ENCODE measurements around the gene TMUB2. TPM values are rescaled to one million over a fixed set of nuclear protein-coding genes. Genes with fewer than 3 reads are reported as not detected.

The TMUB2 gene
- polyA plus RNA-seq, 1 of the 3 experiments (the other 2 are of a cell fraction), result 49.5 TPM

- Histone ChIP-seq H3K4me3 (ENCODE audit: low read depth in 2 of 2, low read length in 1 of 2) (no peak overlapping the region), H3K4me2 (no peak overlapping the region), H3F3A (replicated peaks; ENCODE audit: insufficient read depth) (no peaks in the 10 kb centered on the region), H3K36me3 (replicated peaks in 1 of 2; ENCODE audit: control insufficient read depth in 1 of 2, insufficient read depth in 2 of 2, low read length in 1 of 2) (peaks cover 0 to 16% of the 10 kb centered on the region in 2 experiments), H3K4me1 (ENCODE audit: control insufficient read depth in 1 of 2, insufficient read depth in 2 of 2, low read depth in 1 of 2, low read length in 1 of 2) (no peaks in the 10 kb centered on the region; a peak in 1 of 4 replicates), H3K27me3 (ENCODE audit: insufficient read depth) (no peaks in the 10 kb centered on the region), H3K9me2 (no peaks in the 10 kb centered on the region), H4K20me1 (ENCODE audit: insufficient read depth) (no peaks in the 10 kb centered on the region), H3K9ac (no peak overlapping the region), H3K79me2 (ENCODE audit: insufficient read depth) (peaks cover 30% of the 10 kb centered on the region; the same call in 1 of the 2 replicates), H2AFZ (ENCODE audit: low read depth) (no peak overlapping the region), H3K27ac (ENCODE audit: low read depth in 2 of 2, low read length in 1 of 2) (no peak overlapping the region), H3K9me3 (no peaks in the 10 kb centered on the region)
- CTCF ChIA-PET, result interaction anchor here (1.2 kb wide), 1 partner anchor 14 kb away, joined by 3 read pairs; no protein-coding TSS in a partner anchor
- WGBS (ENCODE audit: low lambda C conversion rate), result 100% methylated on average over 2 of the region's 2 CpGs
- no peak for TF ChIP-seq JUND (IDR thresholded peaks at IDR 0.05)
- no peak for TF ChIP-seq SIN3A (IDR thresholded peaks at IDR 0.05; ENCODE audit: borderline replicate concordance, low read depth, low read length)
- no peak for TF ChIP-seq EZH2phosphoT487 (IDR thresholded peaks at IDR 0.05; ENCODE audit: borderline replicate concordance, low read depth)
- no peak for TF ChIP-seq RXRA (IDR thresholded peaks at IDR 0.05; ENCODE audit: borderline replicate concordance, low read depth)
- no peak for TF ChIP-seq NRF1 (IDR thresholded peaks at IDR 0.05; ENCODE audit: low read depth, low read length)
- TF ChIP-seq GABPA (IDR thresholded peaks at IDR 0.05; ENCODE audit: low read depth), result no peak
- no peak for TF ChIP-seq MEF2A (IDR thresholded peaks at IDR 0.05; ENCODE audit: borderline replicate concordance, low read depth)
- TF ChIP-seq, protein P1, sequence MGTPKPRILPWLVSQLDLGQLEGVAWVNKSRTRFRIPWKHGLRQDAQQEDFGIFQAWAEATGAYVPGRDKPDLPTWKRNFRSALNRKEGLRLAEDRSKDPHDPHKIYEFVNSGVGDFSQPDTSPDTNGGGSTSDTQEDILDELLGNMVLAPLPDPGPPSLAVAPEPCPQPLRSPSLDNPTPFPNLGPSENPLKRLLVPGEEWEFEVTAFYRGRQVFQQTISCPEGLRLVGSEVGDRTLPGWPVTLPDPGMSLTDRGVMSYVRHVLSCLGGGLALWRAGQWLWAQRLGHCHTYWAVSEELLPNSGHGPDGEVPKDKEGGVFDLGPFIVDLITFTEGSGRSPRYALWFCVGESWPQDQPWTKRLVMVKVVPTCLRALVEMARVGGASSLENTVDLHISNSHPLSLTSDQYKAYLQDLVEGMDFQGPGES (IDR thresholded peaks at IDR 0.05; ENCODE audit: low read depth, low read length), result no peak
- no peak for TF ChIP-seq EP300 (IDR thresholded peaks at IDR 0.05; ENCODE audit: borderline replicate concordance in 1 of 2, low read depth in 1 of 2, low read length in 1 of 2)
- no peak for TF ChIP-seq CHD2 (IDR thresholded peaks at IDR 0.05; ENCODE audit: low read length, partially characterized antibody)
- TF ChIP-seq, protein P2, sequence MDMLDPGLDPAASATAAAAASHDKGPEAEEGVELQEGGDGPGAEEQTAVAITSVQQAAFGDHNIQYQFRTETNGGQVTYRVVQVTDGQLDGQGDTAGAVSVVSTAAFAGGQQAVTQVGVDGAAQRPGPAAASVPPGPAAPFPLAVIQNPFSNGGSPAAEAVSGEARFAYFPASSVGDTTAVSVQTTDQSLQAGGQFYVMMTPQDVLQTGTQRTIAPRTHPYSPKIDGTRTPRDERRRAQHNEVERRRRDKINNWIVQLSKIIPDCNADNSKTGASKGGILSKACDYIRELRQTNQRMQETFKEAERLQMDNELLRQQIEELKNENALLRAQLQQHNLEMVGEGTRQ (IDR thresholded peaks at IDR 0.05; ENCODE audit: borderline replicate concordance, low read depth, low read length), result no peak
- TF ChIP-seq ELF1 (IDR thresholded peaks at IDR 0.05), result no peak
- TF ChIP-seq, protein P3, sequence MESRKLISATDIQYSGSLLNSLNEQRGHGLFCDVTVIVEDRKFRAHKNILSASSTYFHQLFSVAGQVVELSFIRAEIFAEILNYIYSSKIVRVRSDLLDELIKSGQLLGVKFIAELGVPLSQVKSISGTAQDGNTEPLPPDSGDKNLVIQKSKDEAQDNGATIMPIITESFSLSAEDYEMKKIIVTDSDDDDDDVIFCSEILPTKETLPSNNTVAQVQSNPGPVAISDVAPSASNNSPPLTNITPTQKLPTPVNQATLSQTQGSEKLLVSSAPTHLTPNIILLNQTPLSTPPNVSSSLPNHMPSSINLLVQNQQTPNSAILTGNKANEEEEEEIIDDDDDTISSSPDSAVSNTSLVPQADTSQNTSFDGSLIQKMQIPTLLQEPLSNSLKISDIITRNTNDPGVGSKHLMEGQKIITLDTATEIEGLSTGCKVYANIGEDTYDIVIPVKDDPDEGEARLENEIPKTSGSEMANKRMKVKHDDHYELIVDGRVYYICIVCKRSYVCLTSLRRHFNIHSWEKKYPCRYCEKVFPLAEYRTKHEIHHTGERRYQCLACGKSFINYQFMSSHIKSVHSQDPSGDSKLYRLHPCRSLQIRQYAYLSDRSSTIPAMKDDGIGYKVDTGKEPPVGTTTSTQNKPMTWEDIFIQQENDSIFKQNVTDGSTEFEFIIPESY (IDR thresholded peaks at IDR 0.05; ENCODE audit: borderline replicate concordance, low read depth), result no peak
- TF ChIP-seq FOXM1 (IDR thresholded peaks at IDR 0.05; ENCODE audit: low read depth), result no peak
- no peak for TF ChIP-seq MXI1 (IDR thresholded peaks at IDR 0.05; ENCODE audit: low read depth, low read length)
- DNase-seq, result no peak
- POLR2A ChIA-PET, result interaction anchor here (1.4 kb wide), 1 partner anchor 9 kb away, joined by 4 read pairs; no protein-coding TSS in a partner anchor
Measured at GRCh38 chr17:44155488-44155887, 31.3 kb upstream of the TMUB2 start.
